ENCODE measurements around the gene DIPK1A. TPM values are rescaled to one million over a fixed set of nuclear protein-coding genes. Genes with fewer than 3 reads are reported as not detected.

DIPK1A gene
- total RNA-seq, 1 donor from 2014 or later, result 4.6 TPM

- Histone ChIP-seq H3K4me1 (no peaks in the 10 kb centered on the region), H3K27ac (no peak overlapping the region), H3K9me3 (no peaks in the 10 kb centered on the region), H3K36me3 (no peaks in the 10 kb centered on the region), H3K27me3 (no peaks in the 10 kb centered on the region), H3K4me3 (no peak overlapping the region)
- no peak for TF ChIP-seq CTCF (IDR thresholded peaks at IDR 0.05)
- DNase-seq (no peak), ATAC-seq (no peak)
- intact Hi-C loops (cut with DNase I), result no loop called here
These were observed 140.7 kb downstream of the DIPK1A start for GRCh38 chr1:92820551-92820950.

- Histone ChIP-seq H3K4me1 (no peaks in the 10 kb centered on the region), H3K9me3 (no peaks in the 10 kb centered on the region), H3K27me3 (no peaks in the 10 kb centered on the region), H3K36me3 (no peaks in the 10 kb centered on the region), H3K27ac (no peak overlapping the region), H3K4me3 (no peak overlapping the region)
- DNase-seq, result no peak
- peak; percentile 63 for ATAC-seq
- intact Hi-C loops (cut with DNase I), result no loop called here
- TF ChIP-seq CTCF (IDR thresholded peaks at IDR 0.05), result no peak
These were observed 141.2 kb downstream of the DIPK1A start for GRCh38 chr1:92820024-92820423.

GRCh38 chr1:92817986-92818764, 143.1 kb downstream of the DIPK1A start:
- no peak overlapping the region for H3K27ac ChIP-seq
- no peaks in the 10 kb centered on the region for H3K9me3 ChIP-seq
- no peak for DNase-seq
- intact Hi-C loops (cut with DNase I), result no loop called here
- TF ChIP-seq CTCF (IDR thresholded peaks at IDR 0.05), result peak; percentile 72
- H3K36me3 ChIP-seq, result no peaks in the 10 kb centered on the region
- no peaks in the 10 kb centered on the region for H3K4me1 ChIP-seq
- H3K27me3 ChIP-seq, result no peaks in the 10 kb centered on the region
- ATAC-seq, result peak; percentile 81
- H3K4me3 ChIP-seq, result no peak overlapping the region

- Histone ChIP-seq H3K9me3 (no peaks in the 10 kb centered on the region), H3K4me1 (no peaks in the 10 kb centered on the region), H3K27me3 (no peaks in the 10 kb centered on the region), H3K36me3 (no peaks in the 10 kb centered on the region), H3K27ac (no peak overlapping the region), H3K4me3 (no peak overlapping the region)
- DNase-seq, result no peak
- intact Hi-C loops (cut with DNase I), result no loop called here
- TF ChIP-seq CTCF (IDR thresholded peaks at IDR 0.05), result no peak
- peak; percentile 36 for ATAC-seq
These were observed 144.0 kb downstream of the DIPK1A start for GRCh38 chr1:92817137-92817697.

- no peak for DNase-seq
- Histone ChIP-seq H3K4me1 (no peaks in the 10 kb centered on the region), H3K27me3 (no peaks in the 10 kb centered on the region), H3K4me3 (no peak overlapping the region), H3K27ac (no peak overlapping the region), H3K9me3 (no peaks in the 10 kb centered on the region), H3K36me3 (no peaks in the 10 kb centered on the region)
- intact Hi-C loops (cut with DNase I), result no loop called here
- ATAC-seq, result peak; percentile 60
- no peak for TF ChIP-seq CTCF (IDR thresholded peaks at IDR 0.05)
These were observed 144.5 kb downstream of the DIPK1A start for GRCh38 chr1:92816732-92817131.
